KG1 (cell line): ENCODE results near the gene MCC.
"Not testable (repeated sequence)": the region's sequence is repeated elsewhere in the genome, so short reads cannot be mapped to it uniquely, and the experiment has no call there.

ENCODE experiments used
- DNase-seq: peaks from one replicate; lab custom pipeline; 2025; lab: John Stamatoyannopoulos, UW

The MCC gene

DNA sequence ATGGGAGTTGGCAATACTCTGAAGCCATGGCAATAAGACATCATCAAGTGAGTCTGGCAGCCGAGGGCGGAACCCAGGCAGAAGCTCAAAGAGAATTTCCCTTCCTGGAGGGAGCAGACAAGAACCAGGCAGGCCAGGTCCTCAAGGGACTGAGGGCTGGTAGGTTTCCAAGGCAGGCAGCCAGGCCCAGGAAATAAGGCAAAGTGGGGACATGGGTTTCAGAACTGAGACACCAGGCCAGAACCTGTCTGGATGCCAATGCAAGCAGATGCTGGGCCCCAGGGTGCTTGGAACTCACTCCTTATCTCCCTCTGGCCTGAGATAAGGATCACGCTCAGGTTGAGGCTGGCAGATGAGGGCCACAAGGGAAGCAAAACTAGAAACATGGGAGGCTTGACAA is 62.3 kb downstream of the MCC start:
- no peak for DNase-seq

GRCh38 chr5:113421693-113422092 is 66.6 kb downstream of the MCC start:
- DNase-seq, result no peak

DNA sequence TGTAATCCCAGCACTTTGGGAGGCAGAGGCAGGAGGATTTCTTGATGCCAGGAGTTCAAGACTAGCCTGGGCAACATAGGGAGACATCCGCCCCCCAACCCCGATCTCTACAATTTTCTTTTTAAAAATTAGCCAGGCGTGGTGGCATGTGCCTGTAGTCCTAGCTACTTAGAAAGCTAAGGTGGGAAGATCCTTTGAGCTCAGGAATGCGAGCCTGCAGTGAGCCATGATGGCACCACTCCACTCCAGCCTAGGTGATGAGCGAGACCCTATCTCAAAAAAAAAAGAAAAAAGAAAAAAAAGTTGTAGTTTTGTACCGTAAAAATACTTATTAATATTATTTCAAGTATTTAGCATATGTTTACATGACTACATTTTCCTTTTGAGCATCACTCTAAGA is 82.7 kb downstream of the MCC start:
- no peak for DNase-seq

GRCh38 chr5:113404269-113404668 is 84.0 kb downstream of the MCC start:
- no peak for DNase-seq

- not testable (repeated sequence) for DNase-seq
These were observed 90.3 kb downstream of the MCC start for GRCh38 chr5:113397986-113398385.

DNA sequence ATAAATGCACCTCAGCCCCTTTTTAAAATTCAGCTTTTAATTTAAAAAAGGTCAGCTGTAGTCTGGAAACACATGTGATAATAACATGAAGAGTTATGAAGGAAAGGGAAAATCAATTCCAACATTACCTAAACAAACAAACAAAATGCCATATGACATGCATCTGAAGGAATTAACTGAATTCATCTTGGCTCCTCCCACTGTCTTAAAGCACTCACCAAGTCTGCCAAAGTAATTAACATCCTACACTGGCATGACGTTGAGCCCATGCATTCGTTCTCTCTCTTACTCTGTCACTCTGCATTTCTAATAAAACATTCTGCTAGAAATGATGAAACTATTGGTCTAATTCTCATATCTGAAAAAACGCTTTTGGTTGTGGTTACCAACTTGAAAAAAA is 91.2 kb downstream of the MCC start:
- no peak for DNase-seq

GRCh38 chr5:113394658-113395057 is 93.6 kb downstream of the MCC start:
- DNase-seq, result no peak

DNA sequence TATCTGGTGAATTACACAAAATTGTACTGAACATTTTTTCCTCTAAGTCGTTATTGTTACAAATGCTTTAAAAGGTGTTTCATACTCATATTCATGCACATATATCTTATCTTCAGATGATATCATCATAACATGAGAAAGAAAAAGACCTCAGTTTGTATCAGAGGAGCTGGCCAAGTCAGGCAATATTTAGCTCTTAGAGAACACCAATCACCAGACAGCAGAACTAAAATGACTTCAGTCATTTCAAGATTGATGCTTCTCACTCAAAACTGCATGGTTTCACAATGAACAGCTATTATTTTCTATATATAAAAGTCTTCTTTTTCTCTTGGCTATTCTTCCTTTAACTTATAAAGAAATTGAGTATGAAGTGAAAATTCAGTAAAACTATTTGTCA is 98.0 kb downstream of the MCC start:
- no peak for DNase-seq

DNA sequence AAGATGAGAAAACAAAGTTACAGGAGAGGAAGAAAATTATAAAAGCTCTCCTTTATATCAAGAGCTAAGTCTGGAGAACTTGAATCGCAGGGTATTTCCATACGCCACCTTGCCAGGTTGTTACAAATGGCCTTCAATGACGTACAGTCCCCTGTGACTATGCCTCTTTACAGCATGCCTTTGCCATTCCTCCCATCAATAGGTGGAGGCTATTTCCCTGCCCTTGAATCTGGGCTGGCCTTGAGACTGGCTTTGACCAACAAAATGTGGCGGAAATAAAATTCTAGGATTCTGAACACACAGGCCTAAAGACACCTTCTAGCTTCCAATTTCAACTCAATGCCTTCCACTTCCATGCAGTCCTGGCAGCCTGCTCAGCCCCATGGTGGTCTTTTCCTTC is 99.1 kb downstream of the MCC start:
- no peak for DNase-seq

DNA sequence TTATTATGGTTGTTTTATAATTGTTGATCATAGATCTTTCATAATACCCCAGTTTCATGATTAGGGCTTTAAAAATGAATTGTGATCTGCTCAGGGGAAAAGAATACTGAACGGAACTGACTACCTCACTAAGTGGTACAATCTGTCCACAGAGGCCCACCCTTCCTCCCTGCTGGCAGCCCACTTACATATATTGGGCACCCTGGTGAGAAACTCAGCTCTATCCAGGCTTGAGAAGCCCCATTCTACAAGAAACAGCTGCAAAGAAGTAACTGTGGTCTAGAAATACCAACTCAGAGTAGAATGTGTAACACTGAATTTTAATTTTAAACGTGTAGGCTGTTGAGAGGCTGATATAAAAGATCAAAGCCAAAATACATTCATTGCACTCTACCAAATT is 100.4 kb downstream of the MCC start:
- no peak for DNase-seq

DNA sequence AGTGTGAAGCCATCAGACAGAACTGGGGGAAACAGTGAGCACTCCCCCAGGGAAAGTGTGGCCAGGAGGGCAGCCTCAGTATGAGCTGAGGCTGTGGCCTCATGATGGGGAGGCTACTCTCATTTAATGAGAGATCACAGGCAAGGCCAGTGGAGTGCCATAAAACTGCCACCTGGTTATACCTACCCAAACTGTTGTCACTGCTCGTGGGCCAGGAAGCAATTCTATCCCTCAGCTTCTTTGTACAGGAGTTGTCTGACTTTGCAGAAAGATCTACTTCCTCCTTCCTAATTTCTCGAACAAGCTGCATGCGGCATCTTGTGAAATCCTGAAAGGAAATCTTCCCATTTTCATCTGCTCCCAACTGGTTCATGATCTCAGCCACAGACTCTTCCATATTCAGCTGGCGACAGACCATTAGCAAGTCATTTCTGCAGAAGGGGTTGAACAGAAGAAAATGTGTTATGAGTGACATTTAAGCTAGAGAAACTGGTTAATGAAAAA is 103.4 kb downstream of the MCC start:
- DNase-seq, result no peak

DNA sequence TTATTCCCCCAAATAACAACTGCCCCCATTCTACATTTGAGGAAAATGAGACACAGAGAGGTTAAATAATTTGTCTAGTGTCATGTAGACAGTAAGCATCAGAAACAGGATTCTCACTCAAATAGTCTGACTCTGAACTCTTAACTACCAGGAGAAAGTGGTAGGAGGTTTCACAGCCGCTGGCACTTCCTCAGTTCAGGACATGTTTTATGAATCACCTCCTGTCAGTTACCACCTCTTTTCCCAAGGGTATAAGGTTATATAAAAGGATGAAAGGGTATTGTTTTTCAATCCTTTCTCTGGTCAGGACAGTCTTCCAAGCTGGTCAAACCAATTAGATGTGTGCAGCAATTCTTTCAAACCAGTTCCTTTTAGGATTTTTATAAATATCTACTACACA is 105.5 kb downstream of the MCC start:
- no peak for DNase-seq

DNA sequence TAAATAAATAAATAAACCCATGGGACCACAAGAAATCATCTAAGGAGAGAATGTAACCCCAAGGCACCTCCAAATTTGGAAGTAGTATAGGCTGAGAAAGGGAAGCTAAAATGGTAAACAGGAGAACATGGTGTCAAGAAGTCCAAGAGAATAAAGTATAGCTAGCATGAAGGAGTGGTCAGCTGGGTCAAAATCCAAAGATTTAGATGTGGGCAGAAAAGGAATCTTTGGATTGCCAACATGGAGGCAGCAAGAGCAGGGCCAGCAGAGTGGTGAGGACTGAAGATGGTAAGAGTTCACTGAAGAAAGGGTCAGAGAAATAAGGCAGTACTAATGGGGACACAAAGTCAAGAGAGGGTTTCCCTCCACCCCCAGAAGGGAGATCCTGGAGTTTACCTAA is 106.5 kb downstream of the MCC start:
- DNase-seq, result no peak

- no peak for DNase-seq
These were observed 107.4 kb downstream of the MCC start for GRCh38 chr5:113380807-113381326.

DNA sequence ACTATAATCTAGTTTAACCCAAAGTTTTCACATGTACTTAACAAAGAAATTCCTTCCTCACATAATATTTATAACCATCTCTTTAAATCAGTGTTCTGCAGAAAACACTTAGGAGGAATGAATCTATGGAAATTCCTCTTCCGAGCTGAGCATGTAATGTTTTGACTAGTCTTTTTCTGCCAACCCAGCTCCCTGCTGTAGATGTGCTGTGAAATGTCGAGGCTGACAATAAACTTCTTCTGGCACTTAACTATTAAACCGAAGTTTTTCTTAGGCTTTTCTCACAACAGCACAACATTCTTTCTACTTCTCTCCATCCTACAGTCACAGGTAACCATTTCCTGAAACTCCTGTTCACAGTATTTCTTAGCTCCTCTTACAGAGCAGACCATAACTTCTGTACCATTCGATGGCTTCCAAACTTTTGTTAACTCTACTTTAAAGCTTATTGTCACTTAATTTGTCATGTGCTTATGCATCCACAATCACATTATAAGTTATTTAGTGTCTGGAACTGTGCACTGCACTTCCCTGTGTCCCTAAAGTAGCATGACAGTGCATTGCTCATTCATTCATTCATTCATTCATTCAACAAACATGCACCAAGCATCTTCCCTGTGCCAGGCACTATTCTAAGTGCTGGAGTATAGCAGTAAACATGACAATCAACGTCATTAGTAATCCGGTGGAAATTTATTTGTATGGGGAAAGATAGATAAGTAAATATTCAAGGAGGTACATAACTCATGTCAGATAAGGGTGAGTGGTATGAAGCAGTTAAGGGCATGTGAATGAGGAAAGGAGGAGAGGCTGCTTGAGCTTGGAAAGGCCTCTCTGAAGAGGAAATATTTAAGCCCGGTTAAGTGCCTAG is 108.1 kb downstream of the MCC start:
- DNase-seq, result no peak

DNA sequence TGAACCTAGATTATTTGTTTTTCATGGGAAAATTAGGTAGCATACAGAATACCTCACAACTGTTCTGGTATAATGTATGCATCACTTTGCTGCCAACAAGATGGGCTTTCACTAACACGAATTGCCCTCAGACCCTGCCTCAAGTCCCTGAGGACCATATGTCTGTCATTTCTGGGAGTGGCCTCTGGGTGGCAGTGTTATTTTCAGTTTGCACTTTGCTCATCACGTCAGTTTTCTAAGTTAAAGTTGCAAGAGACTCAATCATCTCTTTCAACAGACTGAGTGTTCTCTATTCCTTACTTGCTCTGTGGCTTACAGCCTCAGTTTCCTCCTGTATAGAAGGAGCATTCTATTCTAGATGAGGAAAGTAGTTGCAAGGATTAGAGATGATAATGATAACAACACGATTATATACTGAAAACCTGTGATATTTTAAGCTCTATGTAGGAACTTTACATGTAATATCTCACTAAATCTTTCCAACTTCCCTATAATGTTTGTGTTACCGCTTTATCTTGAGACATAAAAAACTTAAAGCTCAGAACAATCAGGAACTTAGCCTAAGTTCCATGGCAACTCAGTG is 109.2 kb downstream of the MCC start:
- DNase-seq, result peak; percentile 21

DNA sequence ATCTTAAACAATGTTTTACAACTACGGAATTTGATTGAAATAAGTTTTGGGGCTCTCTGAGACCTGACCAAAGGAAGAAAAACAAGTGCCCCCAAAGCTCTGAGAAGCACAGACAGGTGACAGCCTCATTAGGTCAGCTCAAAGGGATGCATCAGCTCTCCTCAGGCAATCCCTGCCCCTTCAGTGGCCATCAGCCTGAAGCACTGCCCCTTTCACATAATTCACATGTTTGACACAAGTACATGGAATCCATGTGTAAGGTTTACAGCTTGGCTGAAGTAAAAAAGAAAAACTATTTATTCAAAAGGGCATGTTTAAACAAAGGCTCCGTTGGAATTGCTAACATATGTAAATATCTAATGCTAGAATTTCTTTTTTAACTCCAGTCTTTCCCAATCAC is 109.7 kb downstream of the MCC start:
- DNase-seq, result no peak

GRCh38 chr5:113378081-113378480 is 110.2 kb downstream of the MCC start:
- DNase-seq, result no peak

DNA sequence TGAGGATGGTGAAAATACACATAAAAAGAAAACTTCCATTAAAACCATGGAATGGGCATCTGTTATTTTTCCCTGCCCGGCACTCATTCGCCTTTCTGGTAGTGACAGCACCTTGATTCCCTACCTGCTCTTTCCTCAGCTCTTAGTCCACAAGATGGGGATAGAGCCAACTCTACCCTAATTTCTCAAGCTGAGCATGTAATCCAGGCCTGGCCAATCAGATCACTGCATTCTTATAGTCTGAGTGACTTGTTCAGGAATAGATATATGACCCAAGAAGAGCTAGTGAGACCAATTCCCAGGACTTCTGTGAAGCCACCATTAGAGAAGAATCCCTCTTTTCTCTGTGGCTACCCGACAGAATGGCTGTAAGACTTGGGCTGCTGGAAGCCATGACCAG is 111.6 kb downstream of the MCC start:
- DNase-seq, result no peak

- DNase-seq, result no peak
These were observed 112.7 kb downstream of the MCC start for GRCh38 chr5:113375480-113376060.

DNA sequence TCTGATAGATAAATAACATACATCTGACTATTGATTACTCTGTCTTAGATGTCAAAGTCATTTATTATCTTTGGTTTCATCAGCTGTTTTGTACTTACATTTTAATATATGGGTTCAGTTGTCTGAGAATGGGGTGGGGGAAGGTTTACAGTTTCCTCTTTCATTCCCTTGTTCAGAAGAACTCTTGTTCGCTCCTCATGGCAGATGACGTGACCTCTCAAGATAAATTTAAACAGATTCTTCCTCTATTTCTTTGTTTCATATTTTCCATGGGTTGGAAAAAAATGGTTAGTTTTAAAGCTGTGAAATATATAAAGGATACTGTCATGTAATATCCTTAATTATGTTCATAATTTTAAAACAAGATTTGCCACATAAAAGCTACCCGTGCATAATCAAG is 114.8 kb downstream of the MCC start:
- DNase-seq, result no peak

GRCh38 chr5:113371721-113372196 is 116.5 kb downstream of the MCC start:
- no peak for DNase-seq

DNA sequence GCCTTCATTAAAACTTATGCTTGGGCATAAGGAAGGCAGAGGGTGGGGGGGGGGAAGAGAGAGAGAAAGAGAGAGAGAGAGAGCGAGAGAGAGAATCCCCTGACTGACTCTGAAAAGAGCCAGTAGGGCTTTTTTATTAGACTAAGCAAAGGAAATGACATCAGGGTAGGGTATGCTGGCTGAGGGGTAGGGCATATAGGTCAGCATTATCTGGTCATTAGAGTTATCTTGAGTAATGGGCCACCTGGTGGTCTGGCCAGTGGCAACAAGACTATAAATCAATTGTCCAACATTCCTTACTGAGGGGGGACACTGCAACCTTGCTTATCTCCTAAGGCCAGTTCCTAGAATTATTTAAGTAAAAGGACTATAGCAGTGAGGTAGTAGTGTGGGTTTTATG is 120.7 kb downstream of the MCC start:
- no peak for DNase-seq
